Measurements from ENCODE around the gene LAMA4. TPM values are rescaled to one million over a fixed set of nuclear protein-coding genes. Genes with fewer than 3 reads are reported as not detected.

The LAMA4 gene
- total RNA-seq, 1 donor from 2014 or later, result 18.0 TPM

- Mint-ChIP-seq H3K36me3 (ENCODE audit: low read depth) (no peaks in the 10 kb centered on the region), H3K9me3 (no peaks in the 10 kb centered on the region)
Observed at GRCh38 chr6:112087136-112087911, 167.0 kb downstream of the LAMA4 start, which contains the start of the genes FAM229B and TUBE1. Gene FAM229B, plus strand, starts transcription at chr6:112087591. Its CDS starts 11,693 bp downstream, at chr6:112099284. Gene TUBE1, minus strand, starts transcription at chr6:112087482. Its CDS starts 48 bp downstream, at chr6:112087434.

GRCh38 chr6:112086744-112087135 lies 167.6 kb downstream of the LAMA4 start:
- no peak overlapping the region for H3K4me3 Mint-ChIP-seq
- H3K36me3 Mint-ChIP-seq (ENCODE audit: low read depth), result no peaks in the 10 kb centered on the region
- TF ChIP-seq, protein P1, sequence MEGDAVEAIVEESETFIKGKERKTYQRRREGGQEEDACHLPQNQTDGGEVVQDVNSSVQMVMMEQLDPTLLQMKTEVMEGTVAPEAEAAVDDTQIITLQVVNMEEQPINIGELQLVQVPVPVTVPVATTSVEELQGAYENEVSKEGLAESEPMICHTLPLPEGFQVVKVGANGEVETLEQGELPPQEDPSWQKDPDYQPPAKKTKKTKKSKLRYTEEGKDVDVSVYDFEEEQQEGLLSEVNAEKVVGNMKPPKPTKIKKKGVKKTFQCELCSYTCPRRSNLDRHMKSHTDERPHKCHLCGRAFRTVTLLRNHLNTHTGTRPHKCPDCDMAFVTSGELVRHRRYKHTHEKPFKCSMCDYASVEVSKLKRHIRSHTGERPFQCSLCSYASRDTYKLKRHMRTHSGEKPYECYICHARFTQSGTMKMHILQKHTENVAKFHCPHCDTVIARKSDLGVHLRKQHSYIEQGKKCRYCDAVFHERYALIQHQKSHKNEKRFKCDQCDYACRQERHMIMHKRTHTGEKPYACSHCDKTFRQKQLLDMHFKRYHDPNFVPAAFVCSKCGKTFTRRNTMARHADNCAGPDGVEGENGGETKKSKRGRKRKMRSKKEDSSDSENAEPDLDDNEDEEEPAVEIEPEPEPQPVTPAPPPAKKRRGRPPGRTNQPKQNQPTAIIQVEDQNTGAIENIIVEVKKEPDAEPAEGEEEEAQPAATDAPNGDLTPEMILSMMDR (conservative IDR thresholded peaks at IDR 0.05), result peak; percentile 50
- no peaks in the 10 kb centered on the region for H3K9me3 Mint-ChIP-seq
- H3K4me1 Mint-ChIP-seq, result peaks cover 3% of the 10 kb centered on the region
- H3K27ac Mint-ChIP-seq (ENCODE audit: unreplicated experiment), result no peak overlapping the region
- DNase-seq (ENCODE audit: low read depth, low spot score), result no peak
- H3K27me3 Mint-ChIP-seq (ENCODE audit: low read depth), result no peaks in the 10 kb centered on the region

More at GRCh38 chr6:112087136-112087911, 167.0 kb downstream of the LAMA4 start, which contains the start of the genes FAM229B and TUBE1:
- DNase-seq (ENCODE audit: low read depth, low spot score), result peak; percentile 81
- Mint-ChIP-seq H3K27me3 (ENCODE audit: low read depth) (no peaks in the 10 kb centered on the region), H3K4me1 (peaks cover 3% of the 10 kb centered on the region), H3K4me3 (no peak within 1 kb of the TSS), H3K27ac (ENCODE audit: unreplicated experiment) (no peak within 1 kb of the TSS)
- TF ChIP-seq, protein P1 (conservative IDR thresholded peaks at IDR 0.05), result no peak

DNA sequence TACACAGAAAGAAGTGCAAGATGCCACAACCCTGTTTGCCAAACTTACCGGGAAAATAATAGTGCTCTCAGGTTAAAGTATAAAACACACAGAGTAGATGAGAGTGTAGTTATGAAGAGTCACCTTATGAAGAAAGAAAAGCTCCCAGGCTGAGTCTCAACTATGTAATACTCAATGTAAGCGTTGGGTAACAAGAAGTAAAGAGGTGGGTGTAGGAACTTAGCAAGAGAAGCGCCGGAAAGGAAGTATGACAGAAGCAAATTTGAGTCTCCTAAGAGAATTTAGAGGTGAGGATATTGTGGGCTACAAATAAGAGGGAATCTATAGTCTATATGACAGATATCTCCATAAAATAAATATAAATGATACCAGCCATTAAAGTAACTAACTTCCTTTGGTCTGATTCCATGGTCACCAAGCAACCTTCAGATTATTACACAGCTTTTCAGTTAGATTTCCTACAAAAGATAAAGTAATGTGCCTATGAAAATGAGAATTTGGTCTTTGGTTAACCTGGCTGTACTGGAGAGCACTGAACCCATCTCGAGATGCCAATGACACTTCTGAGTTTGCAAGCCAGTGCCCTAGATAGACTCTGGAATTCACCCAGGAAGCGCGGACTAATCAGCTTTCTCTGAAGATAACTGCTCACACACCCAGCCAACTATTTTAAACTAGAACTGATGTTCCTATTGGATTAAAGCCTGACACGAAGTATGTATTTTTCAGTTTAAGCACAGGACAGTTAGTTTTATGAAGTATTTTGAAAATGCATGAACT lies 168.9 kb downstream of the LAMA4 start:
- TF ChIP-seq, protein P1 (conservative IDR thresholded peaks at IDR 0.05), result no peak

GRCh38 chr6:112081569-112081968 lies 172.8 kb downstream of the LAMA4 start:
- Mint-ChIP-seq H3K4me3 (no peak overlapping the region), H3K4me1 (peaks cover 3% of the 10 kb centered on the region), H3K9me3 (no peaks in the 10 kb centered on the region), H3K27me3 (ENCODE audit: low read depth) (no peaks in the 10 kb centered on the region), H3K27ac (ENCODE audit: unreplicated experiment) (no peak overlapping the region), H3K36me3 (ENCODE audit: low read depth) (no peaks in the 10 kb centered on the region)
- TF ChIP-seq, protein P1 (conservative IDR thresholded peaks at IDR 0.05), result no peak
- DNase-seq (ENCODE audit: low read depth, low spot score), result no peak

More for the DNA sequence above, 168.9 kb downstream of the LAMA4 start:
- DNase-seq (ENCODE audit: low read depth, low spot score), result no peak
- Mint-ChIP-seq H3K27ac (ENCODE audit: unreplicated experiment) (no peak overlapping the region), H3K4me1 (peaks cover 3% of the 10 kb centered on the region), H3K4me3 (peak overlapping the region; percentile 76), H3K27me3 (ENCODE audit: low read depth) (no peaks in the 10 kb centered on the region), H3K9me3 (no peaks in the 10 kb centered on the region), H3K36me3 (ENCODE audit: low read depth) (no peaks in the 10 kb centered on the region)

- TF ChIP-seq, protein P1 (conservative IDR thresholded peaks at IDR 0.05), result no peak
- Mint-ChIP-seq H3K27ac (ENCODE audit: unreplicated experiment) (no peak overlapping the region), H3K9me3 (no peaks in the 10 kb centered on the region), H3K4me1 (no peaks in the 10 kb centered on the region), H3K4me3 (no peak overlapping the region), H3K27me3 (ENCODE audit: low read depth) (no peaks in the 10 kb centered on the region), H3K36me3 (ENCODE audit: low read depth) (peaks cover under 1% of the 10 kb centered on the region)
- no peak for DNase-seq (ENCODE audit: low read depth, low spot score)
Observed at GRCh38 chr6:112066606-112067005, 187.8 kb downstream of the LAMA4 start.

All from neural crest cell (in vitro differentiated cells).